Large intestine (tissue), 3 donors: ENCODE results near the gene IQUB. TPM values are rescaled to one million over a fixed set of nuclear protein-coding genes. Genes with fewer than 3 reads are reported as not detected.

Source experiments
- DNase-seq, 2 donors: peaks; one replicate each; pipeline versions ENCODE4 v3.0.0 to v3.0.0-alpha.2; 2013
- H3K27ac ChIP-seq: one replicate; pipeline ENCODE4 v1.5.1; 2013; ENCODE audit warnings: low read length
- H3K27me3 ChIP-seq: 2 replicates; pipeline ENCODE4 v1.6.1; 2013; ENCODE audit warnings: low read length; ENCODE audit not compliant: control insufficient read depth, insufficient read depth
- H3K36me3 ChIP-seq: 2 replicates; pipeline ENCODE4 v1.6.1; 2013; ENCODE audit warnings: low read length; ENCODE audit not compliant: control insufficient read depth, insufficient read depth
- H3K4me1 ChIP-seq: one replicate; pipeline ENCODE4 v1.6.1; 2013; ENCODE audit warnings: low read length; ENCODE audit not compliant: control insufficient read depth, insufficient read depth
- H3K4me3 ChIP-seq: one replicate; pipeline ENCODE4 v1.5.1; 2013; ENCODE audit warnings: low read length
- H3K9me3 ChIP-seq: one replicate; pipeline ENCODE4 v1.6.1; 2013; ENCODE audit warnings: mild to moderate bottlenecking, low read depth, low read length, moderate library complexity; ENCODE audit not compliant: control insufficient read depth
- WGBS: methylation state at CpG from one replicate; pipeline ENCODE4 v1.1.5; 2013; ENCODE audit warnings: low lambda C conversion rate; ENCODE audit not compliant: insufficient coverage; 5-methylcytosine and 5-hydroxymethylcytosine counted together
- polyA plus RNA-seq: library from polyadenylated mRNA; unstranded; fragments of 120-200 nt; gene quantifications from one replicate; pipeline ENCODE4 v1.2.1, GENCODE V29; 2013

The IQUB gene
- polyA plus RNA-seq, 1 donor = 0.58 TPM

- DNase-seq = peak in 1 of 2 donors; percentile 9
- Histone ChIP-seq H3K27ac (no peak overlapping the region), H3K36me3 (no peaks in the 10 kb centered on the region), H3K4me1 (no peaks in the 10 kb centered on the region), H3K4me3 (no peak overlapping the region), H3K9me3 (no peaks in the 10 kb centered on the region), H3K27me3 (no peaks in the 10 kb centered on the region)
- WGBS = no CpG with 5 or more reads among the region's 3 CpGs
These were observed 73.8 kb downstream of the IQUB start for GRCh38 chr7:123460616-123461015.

- no peaks in the 10 kb centered on the region for H3K4me1 ChIP-seq
- H3K27me3 ChIP-seq = no peaks in the 10 kb centered on the region
- no peaks in the 10 kb centered on the region for H3K36me3 ChIP-seq
- no peak overlapping the region for H3K27ac ChIP-seq
- no peaks in the 10 kb centered on the region for H3K9me3 ChIP-seq
- DNase-seq = no peak
- H3K4me3 ChIP-seq = no peak overlapping the region
- WGBS = 13% methylated on average over 1 of the region's 1 CpG
These were observed 78.4 kb downstream of the IQUB start for GRCh38 chr7:123455965-123456470.

- 40% methylated on average over 1 of the region's 2 CpGs for WGBS
- Histone ChIP-seq H3K36me3 (no peaks in the 10 kb centered on the region), H3K27ac (no peak overlapping the region), H3K27me3 (no peaks in the 10 kb centered on the region), H3K4me1 (no peaks in the 10 kb centered on the region), H3K9me3 (no peaks in the 10 kb centered on the region), H3K4me3 (no peak overlapping the region)
- no peak for DNase-seq
These were observed 94.3 kb downstream of the IQUB start for GRCh38 chr7:123440101-123440548.

- DNase-seq = no peak
- no peaks in the 10 kb centered on the region for H3K27me3 ChIP-seq
- H3K4me1 ChIP-seq = no peaks in the 10 kb centered on the region
- H3K4me3 ChIP-seq = no peak overlapping the region
- H3K9me3 ChIP-seq = no peaks in the 10 kb centered on the region
- H3K36me3 ChIP-seq = no peaks in the 10 kb centered on the region
- no peak overlapping the region for H3K27ac ChIP-seq
- whole genome bisulfite sequencing = no CpG with 5 or more reads among the region's 1 CpG
These were observed 95.2 kb downstream of the IQUB start for GRCh38 chr7:123439191-123439590.

- H3K4me1 ChIP-seq = no peaks in the 10 kb centered on the region
- DNase-seq = no peak
- H3K27ac ChIP-seq = no peak overlapping the region
- no peaks in the 10 kb centered on the region for H3K27me3 ChIP-seq
- whole genome bisulfite sequencing = 75% methylated on average over 2 of the region's 2 CpGs
- no peak overlapping the region for H3K4me3 ChIP-seq
- no peaks in the 10 kb centered on the region for H3K9me3 ChIP-seq
- H3K36me3 ChIP-seq = no peaks in the 10 kb centered on the region
These were observed 96.9 kb downstream of the IQUB start for GRCh38 chr7:123437447-123437995.

GRCh38 chr7:123435080-123435700 is 99.2 kb downstream of the IQUB start:
- no peak overlapping the region for H3K27ac ChIP-seq
- H3K4me3 ChIP-seq = no peak overlapping the region
- DNase-seq = no peak
- H3K4me1 ChIP-seq = no peaks in the 10 kb centered on the region
- no peaks in the 10 kb centered on the region for H3K9me3 ChIP-seq
- WGBS = 59% methylated on average over 4 of the region's 4 CpGs
- H3K36me3 ChIP-seq = no peaks in the 10 kb centered on the region
- H3K27me3 ChIP-seq = no peaks in the 10 kb centered on the region

- DNase-seq = no peak
- no peaks in the 10 kb centered on the region for H3K27me3 ChIP-seq
- no peaks in the 10 kb centered on the region for H3K36me3 ChIP-seq
- H3K4me1 ChIP-seq = no peaks in the 10 kb centered on the region
- no peak overlapping the region for H3K4me3 ChIP-seq
- H3K27ac ChIP-seq = no peak overlapping the region
- no peaks in the 10 kb centered on the region for H3K9me3 ChIP-seq
These were observed 100.7 kb downstream of the IQUB start for GRCh38 chr7:123433665-123434064.

- Histone ChIP-seq H3K9me3 (no peaks in the 10 kb centered on the region), H3K27ac (no peak overlapping the region), H3K27me3 (no peaks in the 10 kb centered on the region), H3K4me3 (no peak overlapping the region), H3K4me1 (no peaks in the 10 kb centered on the region), H3K36me3 (no peaks in the 10 kb centered on the region)
- no peak for DNase-seq
- 100% methylated on average over 1 of the region's 2 CpGs for WGBS
These were observed 101.8 kb downstream of the IQUB start for GRCh38 chr7:123432601-123433000.

GRCh38 chr7:123431075-123431614 is 103.2 kb downstream of the IQUB start:
- H3K4me3 ChIP-seq = no peak overlapping the region
- WGBS = 78% methylated on average over 1 of the region's 5 CpGs
- H3K9me3 ChIP-seq = no peaks in the 10 kb centered on the region
- DNase-seq = no peak
- H3K27me3 ChIP-seq = no peaks in the 10 kb centered on the region
- H3K4me1 ChIP-seq = no peaks in the 10 kb centered on the region
- no peak overlapping the region for H3K27ac ChIP-seq
- no peaks in the 10 kb centered on the region for H3K36me3 ChIP-seq

GRCh38 chr7:123425246-123425645 is 109.1 kb downstream of the IQUB start:
- no peak overlapping the region for H3K4me3 ChIP-seq
- no peaks in the 10 kb centered on the region for H3K4me1 ChIP-seq
- H3K9me3 ChIP-seq = peaks cover 7% of the 10 kb centered on the region
- H3K27ac ChIP-seq = no peak overlapping the region
- H3K27me3 ChIP-seq = no peaks in the 10 kb centered on the region
- H3K36me3 ChIP-seq = no peaks in the 10 kb centered on the region
- DNase-seq = no peak

- no peaks in the 10 kb centered on the region for H3K27me3 ChIP-seq
- no peaks in the 10 kb centered on the region for H3K4me1 ChIP-seq
- peaks cover 7% of the 10 kb centered on the region for H3K9me3 ChIP-seq
- no peaks in the 10 kb centered on the region for H3K36me3 ChIP-seq
- DNase-seq = no peak
- no peak overlapping the region for H3K27ac ChIP-seq
- H3K4me3 ChIP-seq = no peak overlapping the region
These were observed 109.9 kb downstream of the IQUB start for GRCh38 chr7:123424463-123424862.
